OCI-LY1 (cell line): Measurements from ENCODE around the gene JPT2.

Experiments
- H2AFZ ChIP-seq: fragments of 200-600 bp; sonication (generic), shearing (Covaris generic); 2 replicates; pipeline ENCODE4 v1.6.0; 2014; ENCODE audit warnings: antibody characterized with exemption, mild to moderate bottlenecking, low read length
- H3F3A ChIP-seq: fragments of 200-600 bp; sonication (generic), shearing (Covaris generic); 2 replicates; pipeline ENCODE4 v1.6.0; 2014; ENCODE audit warnings: mild to moderate bottlenecking, antibody characterized with exemption, low read length, moderate library complexity; ENCODE audit not compliant: insufficient read depth
- H3K27ac ChIP-seq: fragments of 200-600 bp; sonication (generic); 2 replicates; pipeline ENCODE4 v1.5.1; 2014; ENCODE audit warnings: low read length, mixed run types, mild to moderate bottlenecking, low read depth; ENCODE audit not compliant: poor library complexity, severe bottlenecking
- H3K27me3 ChIP-seq: fragments of 200-600 bp; sonication (generic); 2 replicates; pipeline ENCODE4 v1.6.0; 2014; ENCODE audit warnings: antibody characterized with exemption, mild to moderate bottlenecking, low read length, moderate library complexity; ENCODE audit not compliant: insufficient read depth
- H3K36me3 ChIP-seq: fragments of 200-600 bp; sonication (generic); 2 replicates; pipeline ENCODE4 v1.6.1; 2014; ENCODE audit warnings: mild to moderate bottlenecking, antibody characterized with exemption, low read length, moderate library complexity, mixed read lengths; ENCODE audit not compliant: insufficient read depth
- H3K4me1 ChIP-seq: fragments of 200-600 bp; sonication (generic); 2 replicates; pipeline ENCODE4 v1.5.1; 2014; ENCODE audit warnings: mild to moderate bottlenecking, low read length, moderate library complexity; ENCODE audit not compliant: insufficient read depth, severe bottlenecking
- H3K4me2 ChIP-seq: fragments of 200-600 bp; sonication (generic), shearing (Covaris generic); 2 replicates; pipeline ENCODE4 v1.6.1; 2014; ENCODE audit warnings: low read length
- H3K4me3 ChIP-seq: fragments of 200-600 bp; sonication (generic); 2 replicates; pipeline ENCODE4 v1.5.1; 2014; ENCODE audit warnings: low read length, low read depth, mild to moderate bottlenecking, mixed read lengths; ENCODE audit not compliant: poor library complexity, severe bottlenecking
- H3K79me2 ChIP-seq: fragments of 200-600 bp; shearing (Covaris generic); 2 replicates; pipeline ENCODE4 v1.6.1; 2016; ENCODE audit warnings: mixed run types, low read length, mixed read lengths; ENCODE audit not compliant: insufficient read depth
- H3K9ac ChIP-seq: fragments of 200-600 bp; sonication (generic), shearing (Covaris generic); 2 replicates; pipeline ENCODE4 v1.6.1; 2014; ENCODE audit warnings: mild to moderate bottlenecking, low read length, mixed read lengths
- H3K9me2 ChIP-seq: fragments of 200-600 bp; sonication (generic), shearing (Covaris generic); 2 replicates; pipeline ENCODE4 v1.6.1; 2014; ENCODE audit warnings: low read depth, mild to moderate bottlenecking, low read length, mixed read lengths
- H3K9me3 ChIP-seq: fragments of 200-600 bp; shearing (Covaris generic); 2 replicates; pipeline ENCODE4 v1.6.1; 2014; ENCODE audit warnings: low read length, mixed read lengths
- H4K20me1 ChIP-seq: fragments of 200-600 bp; sonication (generic), shearing (Covaris generic); 2 replicates; pipeline ENCODE4 v1.6.0; 2016; ENCODE audit warnings: mild to moderate bottlenecking, low read length; ENCODE audit not compliant: insufficient read depth
- CTCF ChIP-seq: fragments of 200-600 bp; sonication (generic), shearing (Covaris generic); IDR thresholded peaks from 2 replicates; pipeline ENCODE4 v1.5.1; 2017; ENCODE audit warnings: mild to moderate bottlenecking, antibody characterized with exemption, low read length, moderate library complexity, mixed read lengths
- EZH2 ChIP-seq: fragments of 200-600 bp; sonication (generic), shearing (Covaris generic); IDR thresholded peaks from 2 replicates; pipeline ENCODE4 v1.8.0; 2017; ENCODE audit warnings: borderline replicate concordance, mixed run types, mild to moderate bottlenecking, antibody characterized with exemption, low read length, moderate library complexity, mixed read lengths

The JPT2 gene

GRCh38 chr16:1640261-1640941 lies 37.7 kb upstream of the JPT2 start:
- H3K9me3 ChIP-seq = no peaks in the 10 kb centered on the region
- peaks cover 85% of the 10 kb centered on the region for H3K36me3 ChIP-seq
- peaks cover under 1% of the 10 kb centered on the region for H3K4me1 ChIP-seq
- no peaks in the 10 kb centered on the region for H3K79me2 ChIP-seq
- H2AFZ ChIP-seq = no peak overlapping the region
- no peaks in the 10 kb centered on the region for H3K9me2 ChIP-seq
- no peaks in the 10 kb centered on the region for H3K27me3 ChIP-seq
- no peak overlapping the region for H3K9ac ChIP-seq
- no peak overlapping the region for H3K4me2 ChIP-seq
- TF ChIP-seq EZH2 (no peak), CTCF (no peak)
- no peaks in the 10 kb centered on the region for H4K20me1 ChIP-seq
- no peak overlapping the region for H3K4me3 ChIP-seq
- no peak overlapping the region for H3K27ac ChIP-seq
- no peaks in the 10 kb centered on the region for H3F3A ChIP-seq

- Histone ChIP-seq H3K9ac (no peak overlapping the region), H3K36me3 (peaks cover 89% of the 10 kb centered on the region), H4K20me1 (no peaks in the 10 kb centered on the region), H3K27ac (no peak overlapping the region), H3K4me1 (peaks cover 9% of the 10 kb centered on the region), H3K79me2 (no peaks in the 10 kb centered on the region), H2AFZ (no peak overlapping the region), H3K27me3 (no peaks in the 10 kb centered on the region), H3K9me2 (no peaks in the 10 kb centered on the region), H3K9me3 (no peaks in the 10 kb centered on the region), H3K4me3 (no peak overlapping the region), H3K4me2 (no peak overlapping the region), H3F3A (no peaks in the 10 kb centered on the region)
- TF ChIP-seq EZH2 (no peak), CTCF (no peak)
Measured at GRCh38 chr16:1641261-1641660, 36.8 kb upstream of the JPT2 start.

- H3F3A ChIP-seq = no peaks in the 10 kb centered on the region
- H4K20me1 ChIP-seq = no peaks in the 10 kb centered on the region
- no peaks in the 10 kb centered on the region for H3K79me2 ChIP-seq
- no peak overlapping the region for H3K4me2 ChIP-seq
- H3K27ac ChIP-seq = no peak overlapping the region
- H3K36me3 ChIP-seq = peaks cover 92% of the 10 kb centered on the region
- H3K4me1 ChIP-seq = peaks cover 18% of the 10 kb centered on the region
- TF ChIP-seq CTCF = no peak
- no peak for TF ChIP-seq EZH2
- no peaks in the 10 kb centered on the region for H3K27me3 ChIP-seq
- no peak overlapping the region for H3K4me3 ChIP-seq
- H3K9ac ChIP-seq = no peak overlapping the region
- no peaks in the 10 kb centered on the region for H3K9me2 ChIP-seq
- H2AFZ ChIP-seq = no peak overlapping the region
- no peaks in the 10 kb centered on the region for H3K9me3 ChIP-seq
Measured at GRCh38 chr16:1642148-1642547, 35.9 kb upstream of the JPT2 start.
